ENCODE data around the gene PIAS4.
A peak's percentile ranks its signal among the peaks of the same experiment; 100 is the strongest.

PIAS4 gene

DNA sequence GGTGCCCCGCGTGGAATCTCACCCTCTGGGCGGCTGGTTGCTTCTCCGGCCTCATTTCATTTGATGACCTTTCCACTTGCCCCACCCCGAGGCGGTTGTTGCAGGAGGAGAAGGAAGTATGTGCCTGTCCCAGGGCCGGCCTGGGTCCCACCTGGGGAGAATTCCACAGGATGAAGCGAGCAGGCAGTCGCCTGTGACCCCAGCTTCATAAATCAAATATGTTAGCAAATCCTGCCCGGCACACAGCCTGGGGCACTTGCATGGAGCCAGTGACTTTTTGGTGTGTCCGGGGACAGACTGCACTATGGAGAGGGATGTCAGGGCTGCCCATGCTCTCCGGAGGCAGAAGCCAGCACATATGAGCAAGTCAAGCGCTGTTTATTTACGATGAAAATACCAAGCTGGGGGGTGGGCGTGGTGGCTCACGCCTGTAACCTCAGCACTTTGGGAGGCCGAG, 78.9 kb downstream of the PIAS4 start (continued):
- TF ChIP-seq, protein P1, sequence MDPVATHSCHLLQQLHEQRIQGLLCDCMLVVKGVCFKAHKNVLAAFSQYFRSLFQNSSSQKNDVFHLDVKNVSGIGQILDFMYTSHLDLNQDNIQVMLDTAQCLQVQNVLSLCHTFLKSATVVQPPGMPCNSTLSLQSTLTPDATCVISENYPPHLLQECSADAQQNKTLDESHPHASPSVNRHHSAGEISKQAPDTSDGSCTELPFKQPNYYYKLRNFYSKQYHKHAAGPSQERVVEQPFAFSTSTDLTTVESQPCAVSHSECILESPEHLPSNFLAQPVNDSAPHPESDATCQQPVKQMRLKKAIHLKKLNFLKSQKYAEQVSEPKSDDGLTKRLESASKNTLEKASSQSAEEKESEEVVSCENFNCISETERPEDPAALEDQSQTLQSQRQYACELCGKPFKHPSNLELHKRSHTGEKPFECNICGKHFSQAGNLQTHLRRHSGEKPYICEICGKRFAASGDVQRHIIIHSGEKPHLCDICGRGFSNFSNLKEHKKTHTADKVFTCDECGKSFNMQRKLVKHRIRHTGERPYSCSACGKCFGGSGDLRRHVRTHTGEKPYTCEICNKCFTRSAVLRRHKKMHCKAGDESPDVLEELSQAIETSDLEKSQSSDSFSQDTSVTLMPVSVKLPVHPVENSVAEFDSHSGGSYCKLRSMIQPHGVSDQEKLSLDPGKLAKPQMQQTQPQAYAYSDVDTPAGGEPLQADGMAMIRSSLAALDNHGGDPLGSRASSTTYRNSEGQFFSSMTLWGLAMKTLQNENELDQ (tag by site-specific recombination; IDR thresholded peaks at IDR 0.05; ENCODE audit: low read depth): no peak
- TF ChIP-seq, protein P2, sequence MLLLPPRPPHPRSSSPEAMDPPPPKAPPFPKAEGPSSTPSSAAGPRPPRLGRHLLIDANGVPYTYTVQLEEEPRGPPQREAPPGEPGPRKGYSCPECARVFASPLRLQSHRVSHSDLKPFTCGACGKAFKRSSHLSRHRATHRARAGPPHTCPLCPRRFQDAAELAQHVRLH (tag by site-specific recombination; IDR thresholded peaks at IDR 0.05): no peak
- TF ChIP-seq, protein P3, sequence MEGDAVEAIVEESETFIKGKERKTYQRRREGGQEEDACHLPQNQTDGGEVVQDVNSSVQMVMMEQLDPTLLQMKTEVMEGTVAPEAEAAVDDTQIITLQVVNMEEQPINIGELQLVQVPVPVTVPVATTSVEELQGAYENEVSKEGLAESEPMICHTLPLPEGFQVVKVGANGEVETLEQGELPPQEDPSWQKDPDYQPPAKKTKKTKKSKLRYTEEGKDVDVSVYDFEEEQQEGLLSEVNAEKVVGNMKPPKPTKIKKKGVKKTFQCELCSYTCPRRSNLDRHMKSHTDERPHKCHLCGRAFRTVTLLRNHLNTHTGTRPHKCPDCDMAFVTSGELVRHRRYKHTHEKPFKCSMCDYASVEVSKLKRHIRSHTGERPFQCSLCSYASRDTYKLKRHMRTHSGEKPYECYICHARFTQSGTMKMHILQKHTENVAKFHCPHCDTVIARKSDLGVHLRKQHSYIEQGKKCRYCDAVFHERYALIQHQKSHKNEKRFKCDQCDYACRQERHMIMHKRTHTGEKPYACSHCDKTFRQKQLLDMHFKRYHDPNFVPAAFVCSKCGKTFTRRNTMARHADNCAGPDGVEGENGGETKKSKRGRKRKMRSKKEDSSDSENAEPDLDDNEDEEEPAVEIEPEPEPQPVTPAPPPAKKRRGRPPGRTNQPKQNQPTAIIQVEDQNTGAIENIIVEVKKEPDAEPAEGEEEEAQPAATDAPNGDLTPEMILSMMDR (tag by site-specific recombination; IDR thresholded peaks at IDR 0.05): no peak
- TF ChIP-seq KLF9 (tag by site-specific recombination; IDR thresholded peaks at IDR 0.05; ENCODE audit: low read depth) (peak; percentile 40; the same call in 1 of the 2 replicates), ZNF433 (tag by site-specific recombination; IDR thresholded peaks at IDR 0.05; ENCODE audit: low read depth) (no peak), SCRT1 (tag by site-specific recombination; IDR thresholded peaks at IDR 0.05; ENCODE audit: borderline replicate concordance) (no peak), GLIS1 (tag by site-specific recombination; IDR thresholded peaks at IDR 0.05) (0 out of 2 replicates have a peak, but pooled peaks have one; percentile 22)
- TF ChIP-seq, protein P4, sequence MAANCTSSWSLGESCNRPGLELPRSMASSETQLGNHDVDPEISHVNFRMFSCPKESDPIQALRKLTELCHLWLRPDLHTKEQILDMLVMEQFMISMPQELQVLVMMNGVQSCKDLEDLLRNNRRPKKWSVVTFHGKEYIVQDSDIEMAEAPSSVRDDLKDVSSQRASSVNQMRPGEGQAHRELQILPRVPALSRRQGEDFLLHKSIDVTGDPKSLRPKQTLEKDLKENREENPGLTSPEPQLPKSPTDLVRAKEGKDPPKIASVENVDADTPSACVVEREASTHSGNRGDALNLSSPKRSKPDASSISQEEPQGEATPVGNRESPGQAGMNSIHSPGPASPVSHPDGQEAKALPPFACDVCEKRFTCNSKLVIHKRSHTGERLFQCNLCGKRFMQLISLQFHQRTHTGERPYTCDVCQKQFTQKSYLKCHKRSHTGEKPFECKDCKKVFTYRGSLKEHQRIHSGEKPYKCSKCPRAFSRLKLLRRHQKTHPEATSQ (tag by site-specific recombination; IDR thresholded peaks at IDR 0.05): no peak
- TF ChIP-seq, protein P5, sequence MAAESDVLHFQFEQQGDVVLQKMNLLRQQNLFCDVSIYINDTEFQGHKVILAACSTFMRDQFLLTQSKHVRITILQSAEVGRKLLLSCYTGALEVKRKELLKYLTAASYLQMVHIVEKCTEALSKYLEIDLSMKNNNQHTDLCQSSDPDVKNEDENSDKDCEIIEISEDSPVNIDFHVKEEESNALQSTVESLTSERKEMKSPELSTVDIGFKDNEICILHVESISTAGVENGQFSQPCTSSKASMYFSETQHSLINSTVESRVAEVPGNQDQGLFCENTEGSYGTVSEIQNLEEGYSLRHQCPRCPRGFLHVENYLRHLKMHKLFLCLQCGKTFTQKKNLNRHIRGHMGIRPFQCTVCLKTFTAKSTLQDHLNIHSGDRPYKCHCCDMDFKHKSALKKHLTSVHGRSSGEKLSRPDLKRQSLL (tag by site-specific recombination; IDR thresholded peaks at IDR 0.05): no peak

DNA sequence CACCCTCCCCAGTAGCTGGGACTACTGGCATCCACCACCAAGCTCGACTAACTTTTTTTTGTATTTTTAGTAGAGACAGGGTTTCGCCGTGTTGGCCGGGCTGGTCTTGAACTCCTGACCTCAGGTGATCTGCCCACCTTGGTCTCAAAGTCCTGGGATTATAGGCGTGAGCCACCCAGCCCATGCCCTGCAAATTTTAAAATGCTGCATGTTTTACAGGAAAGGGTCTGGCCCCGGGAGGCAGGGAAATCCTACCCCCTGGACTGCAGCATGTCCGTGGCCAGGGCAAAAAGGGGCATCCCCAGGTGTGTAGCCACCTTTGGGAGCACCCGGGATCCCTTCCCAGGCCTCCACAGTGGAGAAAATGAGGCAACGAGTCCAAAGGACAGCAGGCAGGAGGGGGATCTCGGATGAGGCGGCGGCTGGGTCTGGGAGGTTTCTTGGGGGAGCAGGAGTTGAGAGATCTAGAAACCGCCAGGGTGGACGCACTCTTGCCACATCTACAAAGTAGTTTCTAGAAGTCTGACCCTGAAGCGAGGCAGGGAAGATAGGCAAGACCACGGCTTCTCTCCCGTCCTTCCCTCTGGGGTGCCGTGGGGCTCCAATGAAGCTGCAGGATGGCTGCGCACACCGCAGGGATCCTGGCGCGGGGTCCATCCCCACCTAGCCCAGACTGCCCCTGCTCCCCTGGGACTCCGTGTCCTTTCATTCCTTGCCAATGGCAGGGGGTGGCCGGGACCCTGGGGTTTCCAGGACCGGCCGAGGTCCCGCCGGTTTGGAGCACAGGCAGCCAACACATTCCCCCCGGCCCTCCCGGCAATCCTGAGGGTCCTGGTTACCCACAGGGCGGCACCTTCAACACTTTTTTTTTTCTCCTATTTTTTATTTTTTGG, 80.5 kb downstream of the PIAS4 start:
- ChIA-PET CTCF (interaction anchor here (0.7 kb wide), 1 partner anchor 94 kb away, joined by 3 read pairs; no protein-coding TSS in a partner anchor), POLR2A (interaction anchor here (0.6 to 0.7 kb wide), 2 partner anchors 103 to 286 kb away, joined by 3 to 10 read pairs; no protein-coding TSS in a partner anchor)
- Histone ChIP-seq H3K9me3 (ENCODE audit: control insufficient read depth, insufficient read depth, low read depth, low read length) (no peaks in the 10 kb centered on the region), H3K4me3 (ENCODE audit: low read depth, low read length) (no peak overlapping the region), H3K4me1 (ENCODE audit: control insufficient read depth, insufficient read depth, low read length) (no peaks in the 10 kb centered on the region; the same call in 1 of the 2 replicates), H3K27ac (ENCODE audit: extremely low read depth, low read depth, low read length) (no peak overlapping the region), H3K36me3 (ENCODE audit: control insufficient read depth in 2 of 2, insufficient read depth in 1 of 2, low read length in 2 of 2) (peaks cover 0 to 31% of the 10 kb centered on the region in 2 experiments; a peak in 2 of 3 replicates)
- TF ChIP-seq ZNF416 (tag by site-specific recombination; IDR thresholded peaks at IDR 0.05): no peak
- TF ChIP-seq, protein P6, sequence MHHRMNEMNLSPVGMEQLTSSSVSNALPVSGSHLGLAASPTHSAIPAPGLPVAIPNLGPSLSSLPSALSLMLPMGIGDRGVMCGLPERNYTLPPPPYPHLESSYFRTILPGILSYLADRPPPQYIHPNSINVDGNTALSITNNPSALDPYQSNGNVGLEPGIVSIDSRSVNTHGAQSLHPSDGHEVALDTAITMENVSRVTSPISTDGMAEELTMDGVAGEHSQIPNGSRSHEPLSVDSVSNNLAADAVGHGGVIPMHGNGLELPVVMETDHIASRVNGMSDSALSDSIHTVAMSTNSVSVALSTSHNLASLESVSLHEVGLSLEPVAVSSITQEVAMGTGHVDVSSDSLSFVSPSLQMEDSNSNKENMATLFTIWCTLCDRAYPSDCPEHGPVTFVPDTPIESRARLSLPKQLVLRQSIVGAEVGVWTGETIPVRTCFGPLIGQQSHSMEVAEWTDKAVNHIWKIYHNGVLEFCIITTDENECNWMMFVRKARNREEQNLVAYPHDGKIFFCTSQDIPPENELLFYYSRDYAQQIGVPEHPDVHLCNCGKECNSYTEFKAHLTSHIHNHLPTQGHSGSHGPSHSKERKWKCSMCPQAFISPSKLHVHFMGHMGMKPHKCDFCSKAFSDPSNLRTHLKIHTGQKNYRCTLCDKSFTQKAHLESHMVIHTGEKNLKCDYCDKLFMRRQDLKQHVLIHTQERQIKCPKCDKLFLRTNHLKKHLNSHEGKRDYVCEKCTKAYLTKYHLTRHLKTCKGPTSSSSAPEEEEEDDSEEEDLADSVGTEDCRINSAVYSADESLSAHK (tag by site-specific recombination; IDR thresholded peaks at IDR 0.05): peak; percentile 99

Measured in HEK293 (cell line).